MM.1S (cell line): ENCODE data around the gene LCE5A.
"Not testable (repeated sequence)": the region's sequence is repeated elsewhere in the genome, so short reads cannot be mapped to it uniquely, and the experiment has no call there.

Source experiments
- DNase-seq: peaks from one replicate; pipeline ENCODE4 v3.0.0-alpha.2; 2015
- H2AFZ ChIP-seq: fragments of 300-600 bp; sonication (generic); 2 replicates; pipeline ENCODE4 v1.6.0; 2016; ENCODE audit warnings: antibody characterized with exemption, low read length
- H3F3A ChIP-seq: fragments of 300-600 bp; sonication (generic); 2 replicates; pipeline ENCODE4 v1.6.1; 2016; ENCODE audit warnings: mild to moderate bottlenecking, antibody characterized with exemption, low read length, moderate library complexity, mixed read lengths; ENCODE audit not compliant: insufficient read depth
- H3K27ac ChIP-seq: fragments of 300-600 bp; sonication (generic); 2 replicates; pipeline ENCODE4 v1.5.1; 2016; ENCODE audit warnings: mild to moderate bottlenecking, low read length
- H3K27me3 ChIP-seq: fragments of 300-600 bp; sonication (generic); replicated peaks from 2 replicates; pipeline ENCODE4 v1.6.0; 2016; ENCODE audit warnings: low read length; ENCODE audit not compliant: insufficient read depth
- H3K36me3 ChIP-seq: fragments of 300-600 bp; sonication (generic); replicated peaks from 2 replicates; pipeline ENCODE4 v1.6.1; 2016; ENCODE audit warnings: mild to moderate bottlenecking, low read length, mixed read lengths; ENCODE audit not compliant: insufficient read depth
- H3K4me1 ChIP-seq: fragments of 300-600 bp; sonication (generic); 2 replicates; pipeline ENCODE4 v1.6.1; 2016; ENCODE audit warnings: low read length, mixed read lengths
- H3K4me2 ChIP-seq: fragments of 300-600 bp; sonication (generic); 2 replicates; pipeline ENCODE4 v1.6.0; 2016; ENCODE audit warnings: low read depth, low read length
- H3K4me3 ChIP-seq: fragments of 300-600 bp; sonication (generic); 2 replicates; pipeline ENCODE4 v1.5.1; 2016; ENCODE audit warnings: low read length, mixed read lengths
- H3K79me2 ChIP-seq: fragments of 300-600 bp; sonication (generic); 2 replicates; pipeline ENCODE4 v1.6.1; 2016; ENCODE audit warnings: mixed run types, low read length, mixed read lengths
- H3K9ac ChIP-seq: fragments of 300-600 bp; sonication (generic); 2 replicates; pipeline ENCODE4 v1.6.1; 2016; ENCODE audit warnings: low read length, mixed read lengths
- H3K9me2 ChIP-seq: fragments of 300-600 bp; sonication (generic); replicated peaks from 2 replicates; pipeline ENCODE4 v1.6.1; 2016; ENCODE audit warnings: mild to moderate bottlenecking, low read length, mixed read lengths; ENCODE audit not compliant: insufficient read depth
- H3K9me3 ChIP-seq: fragments of 300-600 bp; sonication (generic); replicated peaks from 2 replicates; pipeline ENCODE4 v1.6.1; 2016; ENCODE audit warnings: mild to moderate bottlenecking, low read length, mixed read lengths; ENCODE audit not compliant: insufficient read depth
- H4K20me1 ChIP-seq: fragments of 300-600 bp; sonication (generic); 2 replicates; pipeline ENCODE4 v1.6.1; 2016; ENCODE audit warnings: mild to moderate bottlenecking, low read length, moderate library complexity, mixed read lengths; ENCODE audit not compliant: insufficient read depth
- CTCF ChIP-seq: fragments of 300-600 bp; sonication (generic); IDR thresholded peaks from 2 replicates; pipeline ENCODE4 v1.5.1; 2016; ENCODE audit warnings: antibody characterized with exemption, low read length, mixed read lengths
- EZH2 ChIP-seq: fragments of 300-600 bp; sonication (generic); optimal IDR thresholded peaks from 2 replicates; pipeline ENCODE3; 2017; ENCODE audit warnings: low read depth, mild to moderate bottlenecking, antibody characterized with exemption, low read length, mixed read lengths
- EZH2phosphoT487 ChIP-seq: fragments of 300-600 bp; sonication (generic); IDR thresholded peaks from 2 replicates; pipeline ENCODE4 v1.6.1; 2018; ENCODE audit warnings: antibody characterized with exemption, low read length

Gene LCE5A

GRCh38 chr1:152546704-152547103 is 36.1 kb downstream of the LCE5A start:
- Histone ChIP-seq H3K9ac (no peak overlapping the region), H3K79me2 (no peaks in the 10 kb centered on the region), H3K4me2 (no peak overlapping the region), H3K27ac (no peak overlapping the region), H3K36me3 (no peaks in the 10 kb centered on the region), H3K4me1 (no peaks in the 10 kb centered on the region), H4K20me1 (no peaks in the 10 kb centered on the region), H3K4me3 (no peak overlapping the region), H2AFZ (no peak overlapping the region), H3K9me2 (no peaks in the 10 kb centered on the region), H3K9me3 (no peaks in the 10 kb centered on the region), H3F3A (no peaks in the 10 kb centered on the region), H3K27me3 (no peaks in the 10 kb centered on the region)
- DNase-seq = no peak
- TF ChIP-seq EZH2 = no peak
- TF ChIP-seq CTCF = no peak
- no peak for TF ChIP-seq EZH2phosphoT487

- H3F3A ChIP-seq, H3K9me3 ChIP-seq, H3K4me2 ChIP-seq, DNase-seq, H3K9ac ChIP-seq, H3K4me3 ChIP-seq, H3K4me1 ChIP-seq, H3K79me2 ChIP-seq, H4K20me1 ChIP-seq, H2AFZ ChIP-seq, H3K36me3 ChIP-seq, H3K27ac ChIP-seq, H3K9me2 ChIP-seq, H3K27me3 ChIP-seq: not testable (repeated sequence)
These were observed 37.8 kb downstream of the LCE5A start for GRCh38 chr1:152548358-152548757.
